Measurements from ENCODE around the gene SEMA4G.

GRCh38 chr10:100998991-100999741, 29.9 kb downstream of the SEMA4G start:
- TF ChIP-seq CTCF (conservative IDR thresholded peaks at IDR 0.05) (peak; percentile 84), ZFX (IDR thresholded peaks at IDR 0.05) (no peak)

Measured in C4-2B (cell line).